ENCODE data around the gene MAT2A. TPM values are rescaled to one million over a fixed set of nuclear protein-coding genes. Genes with fewer than 3 reads are reported as not detected.

Gene MAT2A
- total RNA-seq, 1 experiment from 2014 or later = 444 TPM

DNA sequence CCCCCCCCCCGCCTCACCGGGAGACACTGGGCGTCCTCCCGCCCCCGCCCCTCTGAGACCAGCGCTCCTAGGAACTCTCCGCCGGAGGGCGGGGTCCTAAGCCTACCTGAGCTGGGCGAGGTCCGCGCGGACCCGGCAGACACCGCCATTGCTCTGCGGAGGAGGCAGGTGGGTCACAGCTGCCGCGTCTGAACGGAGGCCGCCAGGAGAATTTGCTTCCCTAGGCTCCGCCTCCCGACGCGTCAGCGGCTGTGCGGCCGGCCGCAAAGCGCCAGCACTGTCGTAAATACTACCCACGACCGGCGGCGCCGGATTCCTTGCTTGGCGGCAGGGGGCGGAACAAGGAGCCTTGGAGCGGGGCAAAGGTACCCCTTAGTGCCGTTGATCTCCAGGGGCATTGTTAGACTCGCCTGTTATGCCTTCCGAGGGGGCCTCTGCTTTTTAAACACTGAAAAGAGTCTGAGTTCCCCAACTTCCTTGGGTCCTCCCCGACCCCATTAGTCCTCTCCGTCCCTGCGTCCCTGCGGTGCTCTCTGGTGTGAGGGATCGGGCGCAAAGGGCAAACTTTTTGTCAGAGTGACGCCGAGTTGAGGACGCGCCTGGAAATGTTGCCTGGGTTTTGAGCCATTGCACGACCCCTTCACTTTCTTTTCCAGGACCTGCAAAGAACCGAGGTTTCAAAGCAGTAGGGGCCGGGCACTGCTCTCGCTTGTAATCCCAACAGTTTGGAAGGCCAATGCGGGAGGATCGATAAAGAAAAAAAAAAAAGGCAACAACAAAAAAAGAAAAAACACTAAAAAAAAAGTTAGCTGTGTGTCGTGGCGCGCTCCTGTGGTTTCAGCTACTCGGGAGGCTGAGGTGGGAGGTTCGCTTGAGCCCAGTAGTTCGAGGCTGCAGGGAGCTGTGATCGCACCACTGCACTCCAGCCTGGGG lies 22.6 kb downstream of the MAT2A start, which contains the start of gene GGCX:
Gene GGCX, minus strand, starts transcription at position 214 of the 933 bp plus-strand sequence. Its CDS starts 65 bp downstream, at position 149.
- DNase-seq (ENCODE audit: low read depth, low spot score) = peak; percentile 87
- peaks cover 2 to 15% of the 10 kb centered on the region in 2 experiments; a peak in 3 of 4 replicates for H3K4me1 ChIP-seq (ENCODE audit: control insufficient read depth in 1 of 2, insufficient read depth in 2 of 2, low read length in 2 of 2)
- H2AFZ ChIP-seq (ENCODE audit: low read depth, low read length, poor library complexity, severe bottlenecking) = peak within 1 kb of the TSS; percentile 49
- H3K27me3 ChIP-seq (ENCODE audit: insufficient read depth, low read length) = no peaks in the 10 kb centered on the region
- H3K9me2 ChIP-seq (ENCODE audit: insufficient read depth) = no peaks in the 10 kb centered on the region
- TSS peak; percentile 96 for BruUV-seq (replicated peaks)
- peaks cover 8% of the 10 kb centered on the region in 2 experiments; a peak in 2 of 4 replicates for H3K36me3 ChIP-seq (ENCODE audit: control insufficient read depth in 1 of 2, insufficient read depth in 2 of 2, low read length in 2 of 2)
- TF ChIP-seq POLR2A (IDR thresholded peaks at IDR 0.05; ENCODE audit: borderline replicate concordance, extremely low read depth, insufficient read depth, insufficient read length) (peak; percentile 96), ZNF274 (IDR thresholded peaks at IDR 0.05; ENCODE audit: low read depth, low read length) (no peak), SIN3A (IDR thresholded peaks at IDR 0.05; ENCODE audit: low read depth) (peak; percentile 89), CEBPB (IDR thresholded peaks at IDR 0.05; ENCODE audit: low read depth) (no peak; the same call in 1 of the 2 replicates), SP1 (IDR thresholded peaks at IDR 0.05; ENCODE audit: low read depth) (peak; percentile 83), EGR1 (IDR thresholded peaks at IDR 0.05; ENCODE audit: low read depth) (peak; percentile 74), CBX3 (IDR thresholded peaks at IDR 0.05; ENCODE audit: low read depth) (peak; percentile 70), JUND (IDR thresholded peaks at IDR 0.05) (no peak), FOSL1 (IDR thresholded peaks at IDR 0.05; ENCODE audit: low read depth) (no peak), EZH2 (IDR thresholded peaks at IDR 0.05) (no peak), ZFX (IDR thresholded peaks at IDR 0.05) (peak; percentile 22; the same call in 1 of the 2 replicates), RAD21 (IDR thresholded peaks at IDR 0.05; ENCODE audit: low read depth) (peak; percentile 25; the same call in 1 of the 2 replicates), SRF (IDR thresholded peaks at IDR 0.05; ENCODE audit: low read depth) (peak; percentile 57; the same call in 1 of the 2 replicates), ATF3 (IDR thresholded peaks at IDR 0.05) (no peak), POLR2AphosphoS5 (IDR thresholded peaks at IDR 0.05; ENCODE audit: low read depth, low read length) (peak; percentile 98), TCF7L2 (IDR thresholded peaks at IDR 0.05; ENCODE audit: borderline replicate concordance, extremely low read depth, insufficient read depth, insufficient read length) (peak; percentile 36), YY1 (IDR thresholded peaks at IDR 0.05; ENCODE audit: extremely low read depth, insufficient replicate concordance, low read depth, low read length) (peak; percentile 88), ELF1 (IDR thresholded peaks at IDR 0.05; ENCODE audit: borderline replicate concordance, low read depth) (no peak; the same call in 1 of the 2 replicates)
- TF ChIP-seq, protein P1, sequence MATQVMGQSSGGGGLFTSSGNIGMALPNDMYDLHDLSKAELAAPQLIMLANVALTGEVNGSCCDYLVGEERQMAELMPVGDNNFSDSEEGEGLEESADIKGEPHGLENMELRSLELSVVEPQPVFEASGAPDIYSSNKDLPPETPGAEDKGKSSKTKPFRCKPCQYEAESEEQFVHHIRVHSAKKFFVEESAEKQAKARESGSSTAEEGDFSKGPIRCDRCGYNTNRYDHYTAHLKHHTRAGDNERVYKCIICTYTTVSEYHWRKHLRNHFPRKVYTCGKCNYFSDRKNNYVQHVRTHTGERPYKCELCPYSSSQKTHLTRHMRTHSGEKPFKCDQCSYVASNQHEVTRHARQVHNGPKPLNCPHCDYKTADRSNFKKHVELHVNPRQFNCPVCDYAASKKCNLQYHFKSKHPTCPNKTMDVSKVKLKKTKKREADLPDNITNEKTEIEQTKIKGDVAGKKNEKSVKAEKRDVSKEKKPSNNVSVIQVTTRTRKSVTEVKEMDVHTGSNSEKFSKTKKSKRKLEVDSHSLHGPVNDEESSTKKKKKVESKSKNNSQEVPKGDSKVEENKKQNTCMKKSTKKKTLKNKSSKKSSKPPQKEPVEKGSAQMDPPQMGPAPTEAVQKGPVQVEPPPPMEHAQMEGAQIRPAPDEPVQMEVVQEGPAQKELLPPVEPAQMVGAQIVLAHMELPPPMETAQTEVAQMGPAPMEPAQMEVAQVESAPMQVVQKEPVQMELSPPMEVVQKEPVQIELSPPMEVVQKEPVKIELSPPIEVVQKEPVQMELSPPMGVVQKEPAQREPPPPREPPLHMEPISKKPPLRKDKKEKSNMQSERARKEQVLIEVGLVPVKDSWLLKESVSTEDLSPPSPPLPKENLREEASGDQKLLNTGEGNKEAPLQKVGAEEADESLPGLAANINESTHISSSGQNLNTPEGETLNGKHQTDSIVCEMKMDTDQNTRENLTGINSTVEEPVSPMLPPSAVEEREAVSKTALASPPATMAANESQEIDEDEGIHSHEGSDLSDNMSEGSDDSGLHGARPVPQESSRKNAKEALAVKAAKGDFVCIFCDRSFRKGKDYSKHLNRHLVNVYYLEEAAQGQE (IDR thresholded peaks at IDR 0.05; ENCODE audit: low read depth) = no peak
- TF ChIP-seq, protein P2, sequence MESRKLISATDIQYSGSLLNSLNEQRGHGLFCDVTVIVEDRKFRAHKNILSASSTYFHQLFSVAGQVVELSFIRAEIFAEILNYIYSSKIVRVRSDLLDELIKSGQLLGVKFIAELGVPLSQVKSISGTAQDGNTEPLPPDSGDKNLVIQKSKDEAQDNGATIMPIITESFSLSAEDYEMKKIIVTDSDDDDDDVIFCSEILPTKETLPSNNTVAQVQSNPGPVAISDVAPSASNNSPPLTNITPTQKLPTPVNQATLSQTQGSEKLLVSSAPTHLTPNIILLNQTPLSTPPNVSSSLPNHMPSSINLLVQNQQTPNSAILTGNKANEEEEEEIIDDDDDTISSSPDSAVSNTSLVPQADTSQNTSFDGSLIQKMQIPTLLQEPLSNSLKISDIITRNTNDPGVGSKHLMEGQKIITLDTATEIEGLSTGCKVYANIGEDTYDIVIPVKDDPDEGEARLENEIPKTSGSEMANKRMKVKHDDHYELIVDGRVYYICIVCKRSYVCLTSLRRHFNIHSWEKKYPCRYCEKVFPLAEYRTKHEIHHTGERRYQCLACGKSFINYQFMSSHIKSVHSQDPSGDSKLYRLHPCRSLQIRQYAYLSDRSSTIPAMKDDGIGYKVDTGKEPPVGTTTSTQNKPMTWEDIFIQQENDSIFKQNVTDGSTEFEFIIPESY (IDR thresholded peaks at IDR 0.05; ENCODE audit: extremely low read depth, insufficient replicate concordance, low read length) = peak; percentile 16
- TF ChIP-seq, protein P3, sequence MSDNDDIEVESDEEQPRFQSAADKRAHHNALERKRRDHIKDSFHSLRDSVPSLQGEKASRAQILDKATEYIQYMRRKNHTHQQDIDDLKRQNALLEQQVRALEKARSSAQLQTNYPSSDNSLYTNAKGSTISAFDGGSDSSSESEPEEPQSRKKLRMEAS (IDR thresholded peaks at IDR 0.05) = peak; percentile 56
- POLR2A ChIA-PET = interaction anchor here (0.7 to 2.1 kb wide), 12 partner anchors 8 to 441 kb away, joined by 3 to 8 read pairs (median 3); partner anchors contain the start of genes C2orf68, MAT2A and SH2D6
- peaks cover 32% of the 10 kb centered on the region for H3K79me2 ChIP-seq (ENCODE audit: insufficient read depth, low read length)
- peak within 1 kb of the TSS; percentile 73 for H3K4me2 ChIP-seq (ENCODE audit: low read length)
- H3K9ac ChIP-seq (ENCODE audit: low read length) = peak within 1 kb of the TSS; percentile 85
- peak; percentile 95 for ATAC-seq
- peak within 1 kb of the TSS; percentile 88 to 92 for H3K4me3 ChIP-seq (replicated peaks in 1 of 2; ENCODE audit: low read depth in 1 of 2, low read length in 2 of 2)
- intact Hi-C loops (cut with micrococcal nuclease) = no loop called here
- CTCF ChIA-PET = interaction anchor here (1.1 kb wide), 1 partner anchor 10 kb away, joined by 3 read pairs; no protein-coding TSS in a partner anchor
- no peaks in the 10 kb centered on the region for H3K9me3 ChIP-seq (ENCODE audit: control insufficient read depth in 1 of 2, insufficient read depth in 1 of 2, low read depth in 1 of 2, low read length in 2 of 2)
- RAD21 ChIA-PET (ENCODE audit: low non-redundant PET in 1 of 2, low total read pairs in 2 of 2, uncharacterized antibody in 2 of 2, unreplicated experiment in 2 of 2) = interaction anchor here in 1 of 2 experiments (0.7 kb wide), 2 partner anchors 10 to 211 kb away, joined by 3 read pairs; no protein-coding TSS in a partner anchor
- no peaks in the 10 kb centered on the region; the same call in 1 of the 2 replicates for H4K20me1 ChIP-seq (ENCODE audit: insufficient read depth)
- H3K27ac ChIP-seq (ENCODE audit: low read depth, low read length) = peak within 1 kb of the TSS; percentile 66

Data from HCT116 (cell line).